Neutrophil (primary cell): ENCODE measurements around the gene MTMR2.
"Not testable (repeated sequence)": the region's sequence is repeated elsewhere in the genome, so short reads cannot be mapped to it uniquely, and the experiment has no call there.

ENCODE experiments used
- H3K27ac ChIP-seq: fragments of 200-600 bp; sonication (generic); 2 replicates; pipeline ENCODE4 v1.5.1; 2016; ENCODE audit warnings: mild to moderate bottlenecking, moderate library complexity
- H3K27me3 ChIP-seq: fragments of 200-600 bp; sonication (generic); 2 replicates; pipeline ENCODE4 v1.6.0; 2016; ENCODE audit warnings: mild to moderate bottlenecking
- H3K36me3 ChIP-seq: fragments of 200-600 bp; sonication (generic); 2 replicates; pipeline ENCODE4 v1.5.1; 2017
- H3K4me1 ChIP-seq, 2 experiments: fragments of 200-600 bp in 1 of 2; sonication (generic) in 1 of 2; 1 replicate in 1 of 2; 2 replicates in 1 of 2; pipeline versions ENCODE4 v1.5.1 to v1.6.1; 2013 to 2016; ENCODE audit warnings: low read depth in 1 of 2, low read length in 1 of 2, mild to moderate bottlenecking in 1 of 2, moderate library complexity in 1 of 2; ENCODE audit not compliant: control insufficient read depth in 1 of 2, insufficient read depth in 1 of 2
- H3K4me3 ChIP-seq, 2 experiments: fragments of 200-600 bp in 1 of 2; sonication (generic) in 1 of 2; 1 replicate in 1 of 2; 2 replicates in 1 of 2; pipeline ENCODE4 v1.5.1; 2013 to 2016; ENCODE audit warnings: low read depth in 1 of 2, low read length in 1 of 2, mild to moderate bottlenecking in 1 of 2, moderate library complexity in 1 of 2
- H3K9me3 ChIP-seq: fragments of 200-600 bp; sonication (generic); 2 replicates; pipeline ENCODE4 v1.5.1; 2016
- TF ChIP-seq, protein P1 (sequence below): fragments of 200-600 bp; sonication (generic); IDR thresholded peaks from 2 replicates; pipeline ENCODE4 v1.5.1; 2016; ENCODE audit warnings: antibody characterized with exemption

MTMR2 gene

DNA sequence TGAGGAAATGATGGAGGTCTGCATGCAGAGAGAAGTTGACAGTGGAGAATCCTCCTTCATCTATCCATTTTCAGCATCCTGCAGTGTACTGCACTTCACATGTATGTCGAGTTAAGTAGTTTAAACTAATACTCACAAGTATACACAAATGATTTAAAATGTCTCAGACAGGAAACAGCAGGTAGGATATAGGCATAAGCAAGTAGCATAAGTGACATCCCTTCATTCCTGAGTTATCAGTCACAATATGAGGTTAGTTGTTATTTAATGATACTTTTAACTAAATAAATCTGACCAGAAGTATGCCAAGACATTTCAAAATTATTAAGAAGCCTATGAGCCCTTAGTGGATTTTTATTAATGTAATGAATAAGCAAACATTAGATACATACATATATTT, 37.4 kb downstream of the MTMR2 start:
- Histone ChIP-seq H3K4me3 (no peak overlapping the region), H3K27ac (no peak overlapping the region), H3K27me3 (no peaks in the 10 kb centered on the region), H3K36me3 (no peaks in the 10 kb centered on the region), H3K4me1 (no peaks in the 10 kb centered on the region), H3K9me3 (no peaks in the 10 kb centered on the region)
- TF ChIP-seq, protein P1, sequence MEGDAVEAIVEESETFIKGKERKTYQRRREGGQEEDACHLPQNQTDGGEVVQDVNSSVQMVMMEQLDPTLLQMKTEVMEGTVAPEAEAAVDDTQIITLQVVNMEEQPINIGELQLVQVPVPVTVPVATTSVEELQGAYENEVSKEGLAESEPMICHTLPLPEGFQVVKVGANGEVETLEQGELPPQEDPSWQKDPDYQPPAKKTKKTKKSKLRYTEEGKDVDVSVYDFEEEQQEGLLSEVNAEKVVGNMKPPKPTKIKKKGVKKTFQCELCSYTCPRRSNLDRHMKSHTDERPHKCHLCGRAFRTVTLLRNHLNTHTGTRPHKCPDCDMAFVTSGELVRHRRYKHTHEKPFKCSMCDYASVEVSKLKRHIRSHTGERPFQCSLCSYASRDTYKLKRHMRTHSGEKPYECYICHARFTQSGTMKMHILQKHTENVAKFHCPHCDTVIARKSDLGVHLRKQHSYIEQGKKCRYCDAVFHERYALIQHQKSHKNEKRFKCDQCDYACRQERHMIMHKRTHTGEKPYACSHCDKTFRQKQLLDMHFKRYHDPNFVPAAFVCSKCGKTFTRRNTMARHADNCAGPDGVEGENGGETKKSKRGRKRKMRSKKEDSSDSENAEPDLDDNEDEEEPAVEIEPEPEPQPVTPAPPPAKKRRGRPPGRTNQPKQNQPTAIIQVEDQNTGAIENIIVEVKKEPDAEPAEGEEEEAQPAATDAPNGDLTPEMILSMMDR = no peak

DNA sequence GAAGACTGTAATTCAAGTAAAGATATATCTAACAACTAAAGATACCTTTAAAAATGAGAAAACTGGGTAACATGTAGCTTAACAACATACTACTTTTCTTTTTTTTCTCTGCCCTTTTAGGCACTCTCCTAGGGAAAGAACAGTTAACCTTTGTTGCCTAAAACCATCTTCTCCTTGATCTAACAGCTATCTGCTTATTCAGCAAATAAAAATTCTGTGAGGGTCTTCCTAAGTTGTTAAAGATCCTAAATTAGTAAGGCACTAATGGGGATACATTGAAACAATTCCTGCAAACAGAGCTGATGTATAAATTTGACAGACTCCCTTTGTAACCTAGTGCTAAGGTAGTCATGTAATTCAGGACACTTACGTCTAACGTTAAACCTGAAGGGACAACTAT, 39.1 kb downstream of the MTMR2 start:
- Histone ChIP-seq H3K4me1 (no peaks in the 10 kb centered on the region), H3K9me3 (no peaks in the 10 kb centered on the region), H3K27me3 (no peaks in the 10 kb centered on the region), H3K4me3 (no peak overlapping the region), H3K36me3 (no peaks in the 10 kb centered on the region), H3K27ac (no peak overlapping the region)
- TF ChIP-seq, protein P1 = no peak

DNA sequence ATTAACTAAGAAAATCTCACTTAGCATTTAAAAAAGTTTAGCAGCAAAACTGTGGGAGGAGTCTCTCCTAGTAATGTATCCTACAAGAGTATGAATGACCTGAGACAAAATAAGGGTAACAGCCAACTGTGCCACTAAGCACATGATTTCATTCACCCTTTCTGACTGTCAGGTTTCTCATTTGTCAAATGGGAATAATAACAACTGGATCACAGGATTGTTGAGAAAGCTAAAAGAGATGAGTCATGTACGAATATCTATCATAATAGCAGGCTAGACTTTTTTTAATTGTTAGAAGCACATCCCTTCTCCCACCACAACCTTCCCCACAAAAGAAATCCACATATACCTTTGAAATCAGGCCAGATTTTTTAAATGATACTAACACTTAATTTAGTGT, 39.5 kb downstream of the MTMR2 start:
- H3K27ac ChIP-seq = no peak overlapping the region

DNA sequence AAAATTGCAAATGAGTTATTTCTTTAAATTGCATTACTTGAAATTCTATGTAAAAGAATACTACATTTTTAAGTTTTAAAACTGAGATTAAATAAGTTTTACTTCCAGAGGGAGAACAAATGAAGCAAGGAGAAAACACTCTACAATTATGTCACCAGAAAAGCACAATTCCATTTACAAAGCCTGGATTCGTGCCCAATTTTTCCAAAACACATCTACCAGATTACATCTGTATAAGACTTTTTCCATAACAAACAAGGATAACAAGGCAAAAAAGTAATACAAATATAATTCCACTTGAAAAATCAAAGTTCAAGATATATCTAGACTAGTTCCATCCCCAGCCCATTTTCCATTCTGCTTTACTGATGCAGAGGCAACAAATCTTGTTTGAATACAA, 40.5 kb downstream of the MTMR2 start:
- TF ChIP-seq, protein P1 = no peak
- Histone ChIP-seq H3K27ac (no peak overlapping the region), H3K36me3 (no peaks in the 10 kb centered on the region), H3K9me3 (no peaks in the 10 kb centered on the region), H3K27me3 (no peaks in the 10 kb centered on the region), H3K4me1 (no peaks in the 10 kb centered on the region), H3K4me3 (no peak overlapping the region)

More for the DNA sequence above, 39.5 kb downstream of the MTMR2 start:
- Histone ChIP-seq H3K4me3 (no peak overlapping the region), H3K4me1 (no peaks in the 10 kb centered on the region), H3K27me3 (no peaks in the 10 kb centered on the region), H3K9me3 (no peaks in the 10 kb centered on the region), H3K36me3 (no peaks in the 10 kb centered on the region)
- TF ChIP-seq, protein P1 = no peak

DNA sequence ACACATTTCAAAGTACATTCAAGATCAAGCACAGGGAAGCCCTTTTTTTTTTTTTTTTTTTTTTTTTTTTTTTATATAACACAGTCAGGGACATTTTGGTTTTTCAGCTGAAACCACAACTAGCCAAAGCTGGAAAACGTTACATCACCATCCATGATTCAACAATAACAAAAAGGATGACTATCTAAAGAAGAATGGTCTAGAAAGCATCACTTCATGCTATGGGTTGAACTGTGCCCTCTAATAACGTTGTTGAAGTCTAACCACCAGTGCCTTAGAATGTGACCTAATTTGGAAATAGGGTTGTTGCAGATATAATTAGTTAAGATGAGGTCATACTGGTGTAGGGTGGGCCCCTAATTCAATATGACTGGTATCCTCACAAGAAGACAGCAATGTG, 46.6 kb downstream of the MTMR2 start:
- Histone ChIP-seq H3K27me3 (no peaks in the 10 kb centered on the region), H3K36me3 (no peaks in the 10 kb centered on the region), H3K4me3 (no peak overlapping the region), H3K4me1 (no peaks in the 10 kb centered on the region), H3K9me3 (no peaks in the 10 kb centered on the region), H3K27ac (no peak overlapping the region)
- TF ChIP-seq, protein P1 = no peak

DNA sequence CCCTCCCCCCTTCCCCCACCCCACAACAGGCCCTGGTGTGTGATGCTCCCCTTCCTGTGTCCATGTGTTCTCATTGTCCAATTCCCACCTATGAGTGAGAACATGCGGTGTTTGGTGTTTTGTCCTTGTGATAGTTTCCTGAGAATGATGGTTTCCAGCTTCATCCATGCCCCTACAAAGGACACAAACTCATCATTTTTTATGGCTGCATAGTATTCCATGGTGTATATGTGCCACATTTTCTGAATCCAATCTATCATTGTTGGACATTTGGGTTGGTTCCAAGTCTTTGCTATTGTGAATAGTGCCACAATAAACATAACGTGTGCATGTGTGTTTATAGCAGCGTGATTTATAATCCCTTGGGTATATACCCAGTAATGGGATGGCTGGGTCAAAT, 53.0 kb downstream of the MTMR2 start:
- H3K27ac ChIP-seq, H3K4me1 ChIP-seq, H3K27me3 ChIP-seq, H3K9me3 ChIP-seq, H3K4me3 ChIP-seq, H3K36me3 ChIP-seq: not testable (repeated sequence)
